Liver (tissue), 9 donors: ENCODE results near the gene PLA2G4E. TPM values are rescaled to one million over a fixed set of nuclear protein-coding genes. Genes with fewer than 3 reads are reported as not detected.

Source experiments
- DNase-seq: peaks from one replicate; pipeline ENCODE4 v3.0.0-alpha.2; 2017; ENCODE audit warnings: low spot score
- H3K27ac ChIP-seq, 2 donors: one replicate each; pipeline ENCODE4 v1.7.0; 2013; ENCODE audit warnings: inconsistent platforms in 2 of 2, low read length in 2 of 2, control low read depth in 1 of 2, low read depth in 1 of 2, mild to moderate bottlenecking in 1 of 2
- H3K27me3 ChIP-seq, 4 donors: one replicate each; pipeline versions ENCODE4 v1.6.1 to v1.7.0; 2013; ENCODE audit warnings: low read length in 3 of 4, inconsistent platforms in 1 of 4, mild to moderate bottlenecking in 1 of 4, moderate library complexity in 1 of 4; ENCODE audit not compliant: control insufficient read depth in 4 of 4, insufficient read depth in 4 of 4
- H3K36me3 ChIP-seq, 4 donors: one replicate each; pipeline versions ENCODE4 v1.6.1 to v1.7.0; 2013; ENCODE audit warnings: low read length in 3 of 4, mild to moderate bottlenecking in 3 of 4, low read depth in 1 of 4, moderate library complexity in 1 of 4; ENCODE audit not compliant: control insufficient read depth in 4 of 4, insufficient read depth in 3 of 4
- H3K4me1 ChIP-seq, 4 donors: one replicate each; pipeline versions ENCODE4 v1.6.1 to v1.7.0; 2013; ENCODE audit warnings: low read length in 3 of 4, mild to moderate bottlenecking in 3 of 4, moderate library complexity in 1 of 4; ENCODE audit not compliant: control insufficient read depth in 4 of 4, insufficient read depth in 4 of 4
- H3K4me3 ChIP-seq, 3 donors: one replicate each; pipeline versions ENCODE4 v1.6.1 to v1.7.0; 2013; ENCODE audit warnings: low read length in 3 of 3, control low read depth in 1 of 3, low read depth in 1 of 3, mild to moderate bottlenecking in 1 of 3
- H3K9ac ChIP-seq, 2 donors: one replicate each; pipeline ENCODE4 v1.7.0; 2013; ENCODE audit warnings: low read length in 2 of 2, mild to moderate bottlenecking in 2 of 2, moderate library complexity in 2 of 2, control low read depth in 1 of 2, low read depth in 1 of 2
- H3K9me3 ChIP-seq, 4 donors: one replicate each; pipeline versions ENCODE4 v1.6.1 to v1.7.0; 2013; ENCODE audit warnings: low read length in 3 of 4; ENCODE audit not compliant: control insufficient read depth in 4 of 4
- ATF3 ChIP-seq: IDR thresholded peaks from 2 replicates; pipeline ENCODE4 v1.6.1; 2016; ENCODE audit warnings: antibody characterized with exemption
- CTCF ChIP-seq: fragments of 150-350 bp; IDR thresholded peaks from 2 replicates; pipeline ENCODE4 v1.5.1; 2017; ENCODE audit warnings: improper control_type of control experiment, low read depth, low read length; ENCODE audit not compliant: missing input control
- EGR1 ChIP-seq, 2 donors: IDR thresholded peaks; 2 replicates each; pipeline ENCODE4 v1.6.1; 2016 to 2018; ENCODE audit warnings: antibody characterized with exemption in 2 of 2, low read depth in 2 of 2
- FOXA1 ChIP-seq: IDR thresholded peaks from 2 replicates; pipeline ENCODE4 v1.6.1; 2016; ENCODE audit warnings: antibody characterized with exemption
- FOXA2 ChIP-seq: IDR thresholded peaks from 2 replicates; pipeline ENCODE4 v1.6.1; 2016; ENCODE audit warnings: antibody characterized with exemption
- GABPA ChIP-seq, 2 donors: IDR thresholded peaks in 1 of 2; conservative IDR thresholded peaks in 1 of 2; 2 replicates each; pipeline ENCODE4 v1.6.1; 2016; ENCODE audit warnings: antibody characterized with exemption in 2 of 2, mild to moderate bottlenecking in 1 of 2, moderate library complexity in 1 of 2
- HNF4A ChIP-seq, 2 donors: conservative IDR thresholded peaks; 2 replicates each; pipeline ENCODE4 v1.6.1; 2016; ENCODE audit warnings: antibody characterized with exemption in 2 of 2, mild to moderate bottlenecking in 2 of 2
- HNF4G ChIP-seq: IDR thresholded peaks from 2 replicates; pipeline ENCODE4 v1.6.1; 2016; ENCODE audit warnings: antibody characterized with exemption
- JUND ChIP-seq, 2 donors: IDR thresholded peaks; 2 replicates each; pipeline ENCODE4 v1.6.1; 2016; ENCODE audit warnings: antibody characterized with exemption in 2 of 2
- MAX ChIP-seq: IDR thresholded peaks from 2 replicates; pipeline ENCODE4 v1.6.1; 2016; ENCODE audit warnings: antibody characterized with exemption
- NR2F2 ChIP-seq: IDR thresholded peaks from 2 replicates; pipeline ENCODE4 v1.6.1; 2016; ENCODE audit warnings: antibody characterized with exemption
- RAD21 ChIP-seq, 2 donors: IDR thresholded peaks; 2 replicates each; pipeline ENCODE4 v1.6.1; 2016; ENCODE audit warnings: antibody characterized with exemption in 2 of 2, mild to moderate bottlenecking in 2 of 2
- REST ChIP-seq: IDR thresholded peaks from 2 replicates; pipeline ENCODE4 v1.6.1; 2016; ENCODE audit warnings: antibody characterized with exemption, mild to moderate bottlenecking
- RXRA ChIP-seq, 2 donors: IDR thresholded peaks; 2 replicates each; pipeline ENCODE4 v1.6.1; 2017 to 2018; ENCODE audit warnings: antibody characterized with exemption in 2 of 2, mild to moderate bottlenecking in 1 of 2
- SP1 ChIP-seq: IDR thresholded peaks from 2 replicates; pipeline ENCODE4 v1.6.1; 2018; ENCODE audit warnings: antibody characterized with exemption, mild to moderate bottlenecking
- TAF1 ChIP-seq: conservative IDR thresholded peaks from 2 replicates; pipeline ENCODE4 v1.6.1; 2016; ENCODE audit warnings: antibody characterized with exemption, mild to moderate bottlenecking
- YY1 ChIP-seq: IDR thresholded peaks from 2 replicates; pipeline ENCODE4 v1.6.1; 2016; ENCODE audit warnings: antibody characterized with exemption, mild to moderate bottlenecking
- ZBTB33 ChIP-seq: IDR thresholded peaks from 2 replicates; pipeline ENCODE4 v1.6.1; 2016; ENCODE audit warnings: antibody characterized with exemption
- WGBS: extraction: QIAGEN DNeasy Blood & Tissue Kit; methylation state at CpG from one replicate; pipeline ENCODE4 v1.1.7; 2013; 5-methylcytosine and 5-hydroxymethylcytosine counted together
- polyA plus RNA-seq, 2 donors: library from polyadenylated mRNA; stranded (reverse) in 1 of 2; unstranded in 1 of 2; fragments of 200-250 nt in 1 of 2; fragments of >200 nt in 1 of 2; fragmentation: Nextera tagmentation in 1 of 2; extraction: Ambion mirVana in 1 of 2; gene quantifications; one replicate each; pipeline versions ENCODE4 v1.2.1 to v1.2.3, GENCODE V29; 2013 to 2015
- total RNA-seq, 2 donors: library from RNA; depleted of rRNA; stranded (reverse); fragments of >200 nt; gene quantifications; one replicate each; pipeline ENCODE4 v1.2.3, GENCODE V29; 2014
- donor health status: healthy.
- donor health status: healthy.
- donor health status: healthy.
- donor health status: healthy.
- donor health status: healthy.

The PLA2G4E gene
- total and polyA plus RNA-seq, 4 donors, result not detected

GRCh38 chr15:42062284-42062806, 41.5 kb upstream of the PLA2G4E start:
- DNase-seq, result no peak
- Histone ChIP-seq H3K9ac (no peak overlapping the region), H3K36me3 (no peaks in the 10 kb centered on the region), H3K9me3 (no peaks in the 10 kb centered on the region), H3K4me1 (peaks cover 0 to 14% (median 13%) of the 10 kb centered on the region in 4 donors), H3K27ac (no peak overlapping the region), H3K27me3 (no peaks in the 10 kb centered on the region), H3K4me3 (no peak overlapping the region)
- 96% methylated on average over 9 of the region's 9 CpGs for WGBS
- TF ChIP-seq FOXA1 (no peak), RAD21 (IDR thresholded peaks at IDR 0.05) (no peak), YY1 (no peak), REST (no peak), RXRA (IDR thresholded peaks at IDR 0.05) (no peak), HNF4A (conservative IDR thresholded peaks at IDR 0.05) (no peak), HNF4G (no peak)

- H3K4me3 ChIP-seq, result no peak overlapping the region
- TF ChIP-seq JUND (IDR thresholded peaks at IDR 0.05) (peak; percentile 29 to 62), YY1 (peak; percentile 47), ZBTB33 (no peak), CTCF (no peak), RAD21 (IDR thresholded peaks at IDR 0.05) (peak; percentile 9 to 56), NR2F2 (no peak), TAF1 (no peak), RXRA (IDR thresholded peaks at IDR 0.05) (peak; percentile 83 to 87), ATF3 (no peak), FOXA1 (peak; percentile 30), REST (peak; percentile 30), SP1 (peak; percentile 87), HNF4G (no peak), GABPA (IDR thresholded peaks at IDR 0.05 in 1 of 2, conservative IDR thresholded peaks at IDR 0.05 in 1 of 2) (peak in 1 of 2 donors; percentile 32), FOXA2 (no peak), HNF4A (conservative IDR thresholded peaks at IDR 0.05) (peak; percentile 71 to 72), MAX (peak; percentile 85), EGR1 (IDR thresholded peaks at IDR 0.05; ENCODE audit: low read depth in 2 of 2) (peak in 1 of 2 donors; percentile 15)
- no peaks in the 10 kb centered on the region for H3K9me3 ChIP-seq
- peak overlapping the region; percentile 16 to 60 for H3K27ac ChIP-seq
- 41% methylated on average over 5 of the region's 5 CpGs for WGBS
- peaks cover 0 to 17% (median 9%) of the 10 kb centered on the region in 4 donors for H3K4me1 ChIP-seq
- no peaks in the 10 kb centered on the region for H3K27me3 ChIP-seq
- no peak for DNase-seq
- H3K9ac ChIP-seq, result no peak overlapping the region
- no peaks in the 10 kb centered on the region for H3K36me3 ChIP-seq
Measured at GRCh38 chr15:42060797-42061196, 40.0 kb upstream of the PLA2G4E start.
